GM18870 (cell line): ENCODE results near the gene CCDC102B.
"Not testable (repeated sequence)": the region's sequence is repeated elsewhere in the genome, so short reads cannot be mapped to it uniquely, and the experiment has no call there.

Experiments
- ATAC-seq: cut with Tn5 transposase; IDR thresholded peaks from one replicate; pipeline ENCODE4 v1.9.1; 2021; ENCODE audit warnings: moderate library complexity; ENCODE audit not compliant: unreplicated experiment

The CCDC102B gene

DNA sequence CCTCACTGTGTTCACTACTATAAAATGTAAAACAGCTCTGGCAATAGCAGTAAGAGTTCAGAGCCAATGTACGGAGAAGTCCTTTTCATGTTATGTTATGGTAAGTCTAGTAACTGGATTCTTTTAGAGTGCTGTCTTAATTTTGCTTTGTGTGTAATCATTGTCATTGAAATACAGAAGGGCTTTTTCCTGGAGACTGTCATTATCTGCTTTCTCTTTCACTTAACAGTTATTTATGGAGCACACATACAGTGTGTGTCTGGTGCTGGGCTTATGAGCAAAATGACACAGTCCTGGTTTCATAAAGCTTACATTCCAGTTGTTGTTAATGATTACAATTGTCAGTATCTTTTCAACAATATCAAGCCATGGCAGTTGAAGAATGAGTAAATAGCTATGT is 95.5 kb downstream of the CCDC102B start:
- peak; percentile 56 for ATAC-seq

DNA sequence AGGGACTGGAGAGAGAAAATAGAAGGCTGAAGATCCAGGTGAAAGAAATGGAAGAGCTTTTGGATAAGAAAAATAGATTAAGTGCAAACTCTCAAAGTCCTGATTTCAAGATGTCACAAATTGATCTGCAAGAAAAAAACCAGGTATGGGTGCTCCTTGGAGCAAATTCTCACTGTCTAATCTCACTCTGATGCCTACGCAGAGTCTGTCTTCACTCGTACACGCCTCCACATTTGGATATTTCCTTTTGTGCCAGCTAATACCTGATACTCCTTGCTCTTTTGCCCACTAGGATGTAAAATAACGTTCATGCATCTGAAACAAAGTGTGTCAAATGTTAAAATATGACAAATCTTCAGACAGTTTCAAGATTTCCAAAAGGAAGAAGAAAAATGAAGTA is 99.4 kb downstream of the CCDC102B start:
- ATAC-seq, result no peak

DNA sequence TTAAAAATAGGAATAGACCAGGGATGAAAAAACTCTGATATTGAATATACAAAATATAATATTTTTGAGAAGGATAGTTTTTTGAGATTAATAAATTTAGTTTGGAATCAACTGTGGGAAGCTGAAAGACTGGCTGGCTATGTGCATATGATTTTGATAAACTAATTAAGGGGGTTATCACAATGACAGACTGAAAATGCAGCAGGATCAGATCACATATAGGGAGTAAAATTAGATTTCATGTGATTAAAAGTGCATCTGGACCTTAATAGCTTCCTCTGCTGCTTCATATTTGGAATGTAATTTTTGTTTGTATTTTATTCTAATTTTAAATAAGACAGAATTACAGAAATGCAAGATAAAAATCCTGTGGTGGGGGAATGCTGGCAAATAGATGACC is 111.7 kb downstream of the CCDC102B start:
- ATAC-seq, result no peak

DNA sequence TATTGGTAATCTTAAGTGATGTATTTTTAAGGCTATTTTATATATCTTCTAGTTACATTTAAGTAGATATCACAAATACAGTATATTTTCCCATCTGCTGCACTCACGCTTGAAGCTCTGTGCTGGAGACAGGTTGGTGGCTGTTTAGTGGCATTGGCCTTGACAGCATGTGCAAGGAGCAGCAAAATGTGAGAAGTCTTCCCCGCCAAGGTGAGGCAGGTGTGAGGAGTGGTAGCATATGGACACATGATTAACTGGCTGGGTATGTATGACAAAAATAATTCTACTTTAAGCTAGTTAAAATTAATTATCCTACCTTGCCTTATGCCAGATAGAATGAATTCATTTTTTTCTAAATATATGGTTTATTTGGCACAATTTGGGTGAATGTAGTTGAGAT is 117.2 kb downstream of the CCDC102B start:
- no peak for ATAC-seq

DNA sequence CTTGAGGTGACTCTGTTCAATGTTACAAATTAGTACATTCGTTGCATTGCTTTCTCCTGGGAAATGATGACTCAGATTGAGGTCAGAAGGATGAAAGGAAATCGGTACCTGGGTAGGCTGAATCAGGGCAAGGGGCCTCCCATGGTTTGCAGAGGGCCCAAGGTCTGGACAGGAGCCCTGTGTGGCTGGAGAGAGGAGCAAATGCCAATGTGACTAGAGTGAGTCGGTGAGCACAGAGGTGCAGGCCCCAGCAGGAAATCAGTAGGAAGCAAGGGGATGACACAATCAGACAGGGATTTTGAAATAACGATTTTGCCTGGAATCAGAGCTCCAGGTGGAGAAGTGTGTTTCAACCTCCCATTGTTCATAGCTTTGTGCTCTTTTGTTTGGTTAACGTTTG is 118.9 kb downstream of the CCDC102B start:
- ATAC-seq, result no peak

DNA sequence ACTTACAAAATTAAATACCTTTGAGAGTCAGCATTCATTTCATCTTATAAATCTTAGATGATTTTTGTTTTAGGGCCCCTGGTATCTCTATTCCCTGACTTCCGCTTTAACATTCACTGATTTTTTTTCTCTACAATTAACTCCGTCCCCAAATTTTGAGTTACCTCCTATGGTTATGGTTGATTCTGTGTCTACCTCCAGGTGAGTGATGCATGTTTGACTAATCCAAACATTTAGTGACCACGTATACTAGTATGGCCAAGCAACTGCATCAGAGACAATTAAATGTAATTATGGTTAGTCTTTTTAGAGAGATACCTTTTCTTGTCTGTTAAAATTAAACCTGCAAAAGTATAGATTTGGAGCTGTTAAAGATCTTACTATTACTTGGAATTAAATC is 120.3 kb downstream of the CCDC102B start:
- ATAC-seq, result no peak

DNA sequence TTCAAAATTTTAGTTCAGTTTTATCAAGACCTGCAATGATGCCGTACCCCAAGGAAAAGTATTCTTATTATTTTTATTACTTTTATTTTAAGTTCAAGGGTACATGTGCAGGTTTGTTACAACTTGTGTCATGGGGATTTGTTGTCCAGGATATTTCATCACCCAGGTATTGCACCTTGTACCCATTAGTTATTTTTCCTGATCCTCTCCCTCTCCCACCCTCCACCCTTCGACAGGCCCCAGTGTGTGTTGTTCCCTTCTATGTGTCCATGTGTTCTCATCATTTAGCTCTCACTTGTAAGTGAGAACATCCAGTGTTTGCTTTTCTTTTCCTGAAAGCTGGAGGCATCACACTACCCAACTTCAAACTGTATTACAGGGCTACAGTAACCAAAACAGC is 122.0 kb downstream of the CCDC102B start:
- no peak for ATAC-seq

DNA sequence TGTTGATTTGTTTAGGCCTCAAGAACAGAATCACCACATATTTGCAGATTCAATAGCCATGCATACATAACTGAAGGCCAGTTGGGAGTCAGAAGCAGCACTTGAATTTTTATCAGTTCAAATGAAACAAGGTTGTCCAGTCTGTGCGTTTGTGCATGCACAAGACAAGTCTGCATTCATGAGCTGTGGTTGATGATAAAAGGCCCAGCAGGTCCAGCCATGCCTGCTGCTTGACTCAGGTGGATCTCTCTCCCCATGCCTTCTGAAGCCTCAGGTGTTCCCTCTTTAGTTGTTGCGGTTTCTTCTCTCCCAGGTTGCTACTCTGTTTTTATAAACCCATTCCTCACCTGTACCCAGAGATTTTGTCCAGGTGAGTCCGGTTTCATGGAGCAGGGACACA is 124.5 kb downstream of the CCDC102B start:
- no peak for ATAC-seq

DNA sequence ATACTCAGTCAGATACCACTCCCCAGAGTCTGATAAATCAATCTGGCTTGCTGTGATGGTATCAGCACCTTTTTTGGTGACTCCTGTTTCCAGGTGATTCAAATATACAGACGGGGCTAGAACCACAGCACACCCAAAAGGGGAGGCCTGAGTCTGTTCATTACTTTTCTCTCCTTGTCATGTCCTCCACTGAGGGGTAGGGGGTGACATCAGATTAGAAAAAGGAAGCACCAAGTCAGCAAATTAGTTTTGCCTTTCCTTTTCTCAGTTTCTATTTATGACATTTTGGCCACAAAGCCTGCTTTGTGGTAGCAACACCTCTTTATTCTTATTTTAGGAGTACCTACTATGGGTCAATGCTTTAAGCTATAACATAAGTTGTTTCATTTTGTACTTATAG is 127.4 kb downstream of the CCDC102B start:
- peak; percentile 90 for ATAC-seq

DNA sequence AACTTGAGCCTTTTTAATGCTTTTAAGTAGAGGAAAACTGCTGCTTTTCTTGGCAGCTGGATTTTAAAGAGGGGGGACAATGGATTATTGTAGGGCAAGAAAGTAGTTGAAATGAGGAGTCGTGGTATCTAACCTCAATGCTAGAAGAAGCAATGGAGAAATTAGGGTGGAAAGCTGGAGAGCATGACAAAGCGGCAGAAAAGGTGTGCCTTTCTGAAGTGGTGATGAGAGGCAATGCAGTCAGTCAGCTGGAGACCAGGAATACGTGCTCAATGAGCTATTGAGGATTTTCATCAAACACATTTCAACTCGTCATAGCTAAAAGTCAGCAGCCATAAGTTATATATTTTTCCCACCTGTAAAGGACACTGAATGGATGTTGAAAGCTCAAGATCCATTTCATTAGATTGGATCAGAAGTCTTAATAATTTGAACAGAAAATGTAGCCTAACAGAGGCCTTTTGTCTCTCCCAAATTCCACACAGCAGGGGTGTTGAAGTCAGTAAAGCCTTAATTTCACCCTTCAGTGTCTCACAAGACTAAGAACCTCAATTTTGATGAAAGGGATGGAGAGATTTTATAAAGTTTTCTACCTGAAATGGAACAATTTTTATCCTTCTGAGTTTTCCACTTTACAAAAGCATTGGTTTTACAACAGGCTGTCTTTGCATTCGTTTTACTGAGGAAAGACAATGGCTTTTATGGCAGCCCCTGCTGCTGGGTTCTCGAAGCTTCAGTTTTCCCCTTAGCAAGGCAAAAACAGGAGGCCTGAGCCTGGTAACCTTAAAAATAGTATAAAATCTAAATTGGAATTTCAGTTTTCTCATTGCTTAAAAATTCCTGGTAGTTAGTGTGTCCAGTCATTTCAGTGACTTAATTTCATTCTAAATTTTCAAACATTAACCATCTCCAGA is 131.1 kb downstream of the CCDC102B start:
- ATAC-seq, result no peak

DNA sequence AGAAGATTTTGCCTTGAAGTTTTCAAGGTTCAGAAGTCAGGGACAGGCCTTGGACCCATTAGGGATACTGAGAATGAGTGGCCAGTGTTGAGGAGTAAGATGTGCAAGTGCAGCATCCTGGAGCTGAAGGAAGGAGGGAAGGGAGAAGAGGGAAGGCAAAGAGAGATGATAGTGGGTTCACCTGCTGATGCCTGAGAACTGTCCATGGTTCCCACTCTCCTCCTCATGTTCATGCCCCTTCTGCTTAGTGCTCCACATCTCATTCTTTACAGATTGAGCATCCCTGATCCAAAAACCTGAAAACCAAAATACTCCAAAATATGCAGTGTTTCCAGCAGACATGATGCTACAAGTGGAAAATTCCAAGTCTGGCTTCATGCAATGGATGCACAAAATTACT is 137.8 kb downstream of the CCDC102B start:
- no peak for ATAC-seq

DNA sequence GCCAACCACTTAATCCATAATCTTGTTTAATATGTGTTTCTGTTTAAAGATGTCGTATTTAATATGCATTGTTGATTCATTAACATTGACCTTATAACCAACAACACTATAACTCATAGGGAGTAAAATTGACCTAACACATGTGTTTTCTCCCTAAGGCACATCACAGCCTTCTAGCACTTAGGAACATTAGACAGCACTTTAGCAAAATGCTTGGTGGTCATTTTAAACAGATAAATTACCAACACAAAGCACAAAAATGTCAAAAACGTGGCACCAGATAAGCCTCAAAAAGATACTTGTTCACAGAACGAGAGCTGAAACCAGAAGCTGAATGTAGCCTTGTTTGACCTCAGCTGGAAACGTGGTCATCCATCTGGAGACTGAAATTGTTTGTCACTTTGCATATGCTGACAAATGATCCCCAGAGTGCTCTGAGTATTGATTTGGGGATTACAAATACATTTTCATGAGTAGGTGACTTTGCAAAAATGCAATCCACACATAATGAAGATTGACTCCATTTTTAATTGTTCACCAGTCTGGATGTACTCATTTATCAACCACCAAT is 139.2 kb downstream of the CCDC102B start:
- ATAC-seq, result peak; percentile 76

DNA sequence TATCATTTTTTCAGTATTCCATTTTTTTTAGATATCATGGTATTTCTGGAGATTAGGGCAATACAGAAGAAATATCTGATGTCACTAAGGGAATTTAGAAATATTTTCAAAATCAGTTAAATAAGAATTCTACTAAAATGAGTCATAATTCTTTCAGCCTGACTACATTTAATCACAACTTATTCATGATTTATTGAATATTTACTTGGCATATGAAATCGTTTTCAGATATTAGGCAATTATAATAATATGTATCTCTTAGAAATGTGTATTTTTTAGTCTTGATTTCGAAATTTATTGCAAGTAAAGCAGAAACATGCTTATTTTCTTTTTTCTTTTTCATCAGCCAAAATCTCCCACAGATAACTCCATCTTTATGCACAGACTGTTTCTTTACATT is 142.2 kb downstream of the CCDC102B start:
- ATAC-seq, result no peak

DNA sequence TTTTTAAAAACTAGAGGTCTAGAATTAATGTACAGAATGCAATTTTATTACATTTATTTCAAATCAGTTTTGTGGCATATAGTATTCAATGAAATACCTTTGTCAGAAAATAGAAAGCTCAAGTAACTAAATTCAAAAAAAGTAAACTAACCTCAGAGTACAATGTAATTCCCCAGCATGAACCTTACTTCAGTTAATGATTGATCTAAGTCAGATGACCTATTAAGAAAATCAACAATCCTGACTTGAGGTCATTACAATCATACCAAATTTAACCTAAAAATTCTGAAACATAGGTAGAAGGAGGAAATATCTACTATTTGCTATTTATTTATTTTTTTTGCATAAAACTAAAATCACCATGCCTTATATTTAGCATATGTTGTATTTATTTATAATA is 142.9 kb downstream of the CCDC102B start:
- peak; percentile 51 for ATAC-seq

DNA sequence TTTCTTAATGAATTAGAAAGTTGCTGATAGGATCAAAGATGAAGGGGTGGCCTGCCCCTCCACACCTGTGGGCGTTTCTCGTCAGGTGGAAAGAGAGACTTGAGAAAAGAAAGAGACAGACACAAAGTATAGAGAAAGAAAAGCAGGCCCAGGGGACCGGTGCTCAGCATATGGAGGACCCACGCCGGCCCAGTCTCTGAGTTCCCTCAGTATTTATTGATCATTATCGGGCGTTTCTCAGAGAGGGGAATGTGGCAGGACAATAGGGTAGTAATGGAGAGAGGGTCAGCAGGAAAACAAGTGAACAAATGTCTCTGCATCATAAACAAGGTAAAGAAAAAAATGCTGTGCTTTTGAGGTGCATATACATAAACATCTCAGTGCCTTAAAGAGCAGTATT is 144.3 kb downstream of the CCDC102B start:
- no peak for ATAC-seq

DNA sequence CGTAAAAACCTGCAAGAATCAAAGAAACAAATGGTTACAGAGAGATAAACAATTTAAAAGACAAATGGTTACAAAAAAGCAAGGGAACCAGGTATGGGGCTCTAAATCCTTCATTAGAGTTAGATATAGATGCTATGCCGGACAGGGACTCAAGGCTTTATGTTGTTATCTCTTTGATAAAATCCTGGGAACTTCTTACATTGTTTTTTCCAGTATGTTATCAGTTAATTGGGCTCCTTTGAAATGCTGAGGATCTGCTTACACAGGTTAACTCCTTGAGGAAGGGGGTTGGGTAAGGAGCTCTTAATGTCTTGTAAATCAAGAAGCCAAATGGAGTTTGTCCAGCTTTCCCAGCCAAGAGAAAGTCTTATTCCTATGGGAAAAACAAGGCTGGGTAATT is 146.0 kb downstream of the CCDC102B start:
- not testable (repeated sequence) for ATAC-seq

DNA sequence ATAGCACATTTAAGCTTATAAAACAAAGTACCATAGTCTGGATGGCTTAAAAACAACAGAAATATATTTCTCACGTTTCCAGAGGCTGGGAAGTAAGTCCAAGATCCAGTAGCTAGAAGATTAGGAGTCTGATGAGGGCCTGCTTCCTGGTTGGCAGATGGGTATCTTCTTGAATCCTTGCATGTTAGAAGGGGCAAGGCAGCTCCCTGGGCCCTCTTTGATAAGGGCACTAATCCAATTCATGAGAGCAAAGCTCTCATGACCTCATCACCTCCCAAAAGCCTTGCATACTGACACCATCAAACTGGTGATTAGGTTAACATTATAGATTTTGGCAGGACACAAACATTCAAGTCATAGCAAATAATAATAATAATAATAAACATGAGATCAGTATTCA is 146.4 kb downstream of the CCDC102B start:
- ATAC-seq, result no peak

DNA sequence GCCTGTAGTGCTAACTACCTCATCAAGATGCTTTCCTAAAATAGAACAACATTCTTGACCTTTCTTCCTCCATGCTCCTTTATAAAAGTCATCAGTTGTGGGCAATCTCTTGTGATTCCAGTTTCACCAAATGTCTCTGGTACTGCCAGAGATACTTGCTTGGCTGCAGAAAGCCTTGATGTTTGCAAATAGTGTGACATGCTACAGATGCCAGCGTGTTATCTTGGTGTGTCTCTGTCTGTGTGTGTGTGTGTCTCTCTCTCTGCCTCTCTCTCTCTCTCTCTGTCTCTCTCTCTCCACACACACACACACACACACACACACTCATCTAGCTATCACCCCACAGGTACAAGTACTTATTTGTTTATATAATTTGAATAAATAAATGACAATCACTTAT is 146.9 kb downstream of the CCDC102B start:
- no peak for ATAC-seq

DNA sequence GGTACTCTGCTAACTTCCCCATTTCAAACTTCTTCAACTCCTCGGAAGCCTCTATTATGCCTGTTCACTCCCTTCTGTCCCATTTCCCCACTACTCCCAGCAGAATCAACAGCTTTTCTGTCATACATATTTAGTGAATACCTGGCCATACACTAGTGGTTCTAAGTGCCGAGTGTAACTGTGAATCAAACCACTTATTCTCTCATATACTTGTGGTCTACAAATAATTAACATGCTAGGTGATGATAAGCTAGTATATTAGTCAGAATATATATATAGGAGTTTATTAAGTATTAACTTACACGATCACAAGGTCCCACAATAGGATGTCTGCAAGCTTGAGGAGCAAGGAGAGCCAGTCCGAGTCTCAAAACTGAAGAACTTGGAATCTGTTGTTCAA is 150.7 kb downstream of the CCDC102B start:
- ATAC-seq, result peak; percentile 56

DNA sequence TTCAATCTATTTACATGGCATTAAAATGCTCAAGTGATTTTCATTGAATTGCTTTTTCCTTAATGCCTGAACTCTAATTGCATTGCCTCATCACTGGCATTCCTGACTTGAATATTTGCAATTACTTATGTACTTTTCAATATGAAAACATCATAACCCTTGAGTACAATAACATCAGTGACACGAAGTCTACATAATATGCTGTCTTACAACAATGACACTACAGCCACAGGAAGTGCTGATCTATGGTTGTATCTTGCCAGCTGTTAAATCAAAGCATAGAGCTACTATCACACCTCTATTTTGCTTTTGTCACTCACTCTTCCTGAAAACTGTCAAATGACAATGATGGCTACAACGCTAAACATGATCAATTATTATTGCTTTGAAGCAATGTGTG is 156.9 kb downstream of the CCDC102B start:
- ATAC-seq, result no peak

DNA sequence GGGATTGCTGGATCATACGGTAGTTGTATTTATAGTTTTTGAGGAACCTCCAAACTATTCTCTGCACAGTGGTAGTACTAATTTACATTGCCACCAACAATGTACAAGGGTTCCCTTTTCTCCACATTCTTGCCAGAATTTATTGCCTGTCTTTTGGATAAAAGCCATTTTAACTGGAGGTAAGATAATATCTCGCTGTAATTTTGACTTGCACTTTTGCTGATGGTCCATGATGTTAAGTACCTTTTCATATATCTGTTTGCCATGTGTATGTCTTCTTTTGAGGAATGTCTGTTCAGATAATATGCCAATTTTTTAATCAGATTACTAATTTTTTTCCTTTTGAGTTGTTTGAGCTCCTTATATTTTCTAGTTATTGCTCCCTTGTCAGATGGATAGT is 158.8 kb downstream of the CCDC102B start:
- ATAC-seq, result no peak

DNA sequence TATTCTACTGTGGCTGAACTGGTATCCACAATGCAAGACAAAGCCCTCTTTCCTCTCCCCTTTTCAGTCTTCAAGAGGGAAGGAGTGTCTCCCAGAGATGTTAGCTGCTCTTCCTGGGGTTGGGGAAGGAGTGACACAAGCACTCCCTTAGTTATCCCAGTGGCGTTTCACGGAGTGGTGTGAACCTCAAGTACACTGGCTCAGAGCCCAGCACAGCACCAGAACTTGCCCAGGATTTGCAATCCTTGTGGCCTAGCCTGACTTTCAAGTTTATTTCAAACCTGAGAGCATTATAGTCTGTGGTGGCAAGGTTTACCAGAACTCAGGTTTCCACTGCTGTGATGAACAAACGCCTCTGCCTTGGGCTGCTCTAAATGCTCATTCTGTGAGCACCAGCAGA is 162.5 kb downstream of the CCDC102B start:
- ATAC-seq, result no peak

DNA sequence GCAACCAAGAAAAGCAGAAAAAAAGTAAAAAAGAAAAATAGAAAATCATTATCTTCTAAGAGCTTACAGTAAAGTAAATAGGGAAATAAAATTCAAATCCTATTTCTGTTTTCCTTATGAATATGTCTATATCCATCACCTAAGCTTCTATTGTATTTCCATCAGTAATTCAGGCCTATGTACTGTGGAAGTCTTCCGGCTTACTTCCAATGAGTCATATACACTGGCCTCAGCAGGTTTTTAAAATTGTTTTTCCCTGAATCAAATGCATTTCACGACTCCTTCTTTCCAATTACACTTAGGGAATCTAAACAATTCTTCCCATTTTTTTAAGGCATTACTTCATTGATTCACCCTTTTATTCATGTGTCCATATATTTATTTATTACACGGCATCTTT is 164.7 kb downstream of the CCDC102B start:
- no peak for ATAC-seq
